Measurements from ENCODE around the gene SOD2.

GRCh38 chr6:159736908-159737307 lies 43.9 kb upstream of the SOD2 start:
- no peak for TF ChIP-seq ZBTB8A (CRISPR knock-in tag; IDR thresholded peaks at IDR 0.05; ENCODE audit: borderline replicate concordance, low read depth)
- no peak for TF ChIP-seq ESRRA (CRISPR knock-in tag; IDR thresholded peaks at IDR 0.05; ENCODE audit: low read depth)
- TF ChIP-seq NFIC (IDR thresholded peaks at IDR 0.05; ENCODE audit: low read length) = no peak
- no peak for TF ChIP-seq ETS1 (CRISPR knock-in tag; IDR thresholded peaks at IDR 0.05)
